NOMO-1 treated with dmso at 0.1 percent for 144 hours (cell line): ENCODE measurements around the gene ZMIZ1.
A peak's percentile ranks its signal among the peaks of the same experiment; 100 is the strongest.
"Not testable (repeated sequence)": the region's sequence is repeated elsewhere in the genome, so short reads cannot be mapped to it uniquely, and the experiment has no call there.

Experiments
- DNase-seq: peaks from one replicate; lab custom pipeline; 2025; ENCODE audit not compliant: unreplicated experiment; lab: John Stamatoyannopoulos, UW

ZMIZ1 gene

GRCh38 chr10:79277579-79278269, 209.0 kb downstream of the ZMIZ1 start:
- DNase-seq = no peak

DNA sequence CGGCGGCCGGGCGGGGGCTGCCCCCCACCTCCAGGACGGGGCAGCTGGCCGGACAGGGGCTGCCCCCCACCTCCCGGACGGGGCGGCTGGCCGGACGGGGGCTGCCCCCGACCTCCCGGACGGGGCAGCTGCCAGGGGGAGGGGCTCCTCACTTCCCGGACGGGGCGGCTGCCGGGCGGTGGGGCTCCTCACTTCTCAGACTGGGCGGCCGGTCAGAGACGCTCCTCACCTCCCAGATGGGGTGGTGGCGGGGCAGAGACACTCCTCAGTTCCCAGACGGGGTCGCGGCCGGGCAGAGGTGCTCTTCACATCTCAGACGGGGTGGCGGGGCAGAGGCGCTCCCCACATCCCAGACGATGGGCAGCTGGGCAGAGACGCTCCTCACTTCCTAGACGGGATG, 210.3 kb downstream of the ZMIZ1 start:
- not testable (repeated sequence) for DNase-seq

DNA sequence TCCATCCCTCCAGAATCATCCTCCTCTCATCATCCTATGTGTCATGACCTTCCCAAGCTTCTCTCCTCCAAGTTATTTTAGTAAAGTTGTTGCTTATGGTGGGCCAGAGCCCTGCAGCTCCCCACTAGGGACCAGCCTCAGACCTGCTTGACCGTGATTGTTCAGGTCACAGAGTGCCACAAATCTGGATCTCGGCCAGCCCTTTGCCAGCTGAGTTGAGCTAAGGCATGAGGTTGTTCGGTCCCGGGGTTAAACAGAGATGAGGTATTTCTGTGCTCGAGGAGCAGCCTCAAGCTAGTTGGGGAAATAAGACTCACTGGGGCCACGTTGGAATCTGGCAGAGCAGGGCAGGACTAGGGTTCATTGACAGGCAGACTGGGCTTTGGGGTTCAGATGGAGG, 212.2 kb downstream of the ZMIZ1 start:
- DNase-seq = no peak

GRCh38 chr10:79282388-79282787, 213.6 kb downstream of the ZMIZ1 start:
- DNase-seq = no peak

- peak; percentile 7 for DNase-seq
Measured at GRCh38 chr10:79283616-79284015, 214.8 kb downstream of the ZMIZ1 start.

- no peak for DNase-seq
Measured at GRCh38 chr10:79284158-79284871, 215.5 kb downstream of the ZMIZ1 start.

DNA sequence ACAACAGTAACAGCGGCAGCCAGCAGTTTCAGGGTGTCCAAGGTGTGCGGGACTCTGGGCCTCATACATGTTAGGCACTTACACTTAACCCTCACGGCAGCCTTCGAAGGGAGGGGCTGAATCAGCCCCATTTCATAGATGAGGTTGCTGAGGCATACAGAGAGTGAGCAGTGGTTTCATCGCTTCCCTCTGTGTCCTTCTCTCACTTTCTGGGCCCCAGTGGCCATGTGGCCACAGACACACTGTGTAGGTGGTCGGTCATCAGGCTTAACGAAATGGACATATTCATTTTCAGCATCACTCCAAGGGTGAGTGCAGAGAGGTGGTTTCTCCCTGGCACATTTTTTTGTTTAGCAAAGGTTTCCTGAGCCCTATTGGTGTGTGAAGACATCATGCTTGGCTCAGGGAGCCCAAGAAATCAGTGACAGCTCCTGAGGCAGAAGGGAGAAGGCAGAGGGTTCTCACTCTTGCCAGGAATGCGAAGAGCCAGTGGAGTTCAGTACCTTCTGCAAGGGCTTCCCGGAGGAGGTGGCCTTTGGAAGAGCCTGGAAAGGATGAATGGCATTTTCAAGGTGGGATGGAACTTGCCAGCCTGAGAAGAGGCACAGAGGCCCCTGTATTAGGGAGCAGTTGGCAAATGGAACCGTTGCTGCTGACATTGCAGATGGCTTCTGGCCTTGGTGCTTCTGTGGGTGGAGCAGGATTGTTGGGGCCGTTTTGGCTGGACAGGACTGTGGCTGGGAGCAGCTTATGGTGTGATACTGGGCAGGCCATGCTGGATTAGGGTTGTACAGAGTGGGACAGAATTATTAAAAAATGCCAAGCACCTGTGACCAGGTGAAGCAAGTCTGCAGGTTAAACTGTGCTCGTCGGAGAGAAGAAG, 216.8 kb downstream of the ZMIZ1 start:
- DNase-seq = no peak

DNA sequence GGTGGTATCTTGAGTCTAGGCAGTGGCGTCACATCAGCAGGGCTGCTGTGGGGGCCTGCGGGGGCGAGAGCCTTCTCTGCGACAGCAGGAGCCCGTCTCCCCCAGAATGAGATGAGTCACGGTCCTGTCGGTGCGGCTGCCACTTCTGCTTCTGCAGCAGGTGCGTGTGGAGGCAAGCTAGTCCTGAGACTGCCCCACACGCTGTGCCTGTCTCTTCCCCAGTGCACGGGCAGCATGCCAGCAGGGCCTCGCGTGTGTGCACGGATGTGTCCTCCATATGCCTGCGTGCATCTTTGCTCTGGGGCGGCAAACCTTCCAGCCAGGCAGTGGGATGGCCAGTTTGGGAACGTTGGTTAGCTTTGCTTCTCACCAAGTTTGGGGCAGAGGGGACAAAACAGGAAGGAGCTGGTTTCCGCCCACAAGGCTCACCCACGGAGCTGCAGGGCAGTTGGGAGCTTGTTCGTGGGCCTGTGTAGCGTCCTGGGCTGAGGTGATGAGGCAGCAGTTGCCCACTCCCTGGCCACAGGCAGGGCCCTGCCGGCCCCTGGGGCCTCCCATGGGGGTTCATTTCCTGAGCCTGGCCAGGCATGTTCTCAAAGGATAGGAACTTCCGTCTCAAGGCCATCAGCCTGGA, 217.7 kb downstream of the ZMIZ1 start:
- DNase-seq = peak; percentile 90

- no peak for DNase-seq
Measured at GRCh38 chr10:79287973-79288723, 219.4 kb downstream of the ZMIZ1 start.

DNA sequence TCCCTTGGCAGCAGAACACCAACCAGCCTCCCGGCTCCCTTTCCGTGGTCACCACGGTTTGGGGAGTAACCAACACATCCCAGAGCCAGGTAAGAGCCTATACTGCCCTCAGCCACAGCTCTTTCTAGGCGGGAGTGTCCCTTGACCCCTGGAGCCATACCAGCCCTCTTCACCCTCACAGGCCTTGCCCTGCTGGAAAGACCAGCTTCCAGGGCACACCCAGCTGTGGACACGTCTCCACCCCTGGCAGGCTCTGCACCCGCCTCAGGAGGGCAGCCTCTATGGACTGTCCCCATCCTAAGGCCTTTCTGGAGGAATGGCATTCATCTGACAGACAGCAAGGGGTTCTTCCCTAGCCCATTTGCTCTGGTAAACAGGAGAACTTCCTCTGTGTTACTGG, 221.0 kb downstream of the ZMIZ1 start:
- no peak for DNase-seq

DNA sequence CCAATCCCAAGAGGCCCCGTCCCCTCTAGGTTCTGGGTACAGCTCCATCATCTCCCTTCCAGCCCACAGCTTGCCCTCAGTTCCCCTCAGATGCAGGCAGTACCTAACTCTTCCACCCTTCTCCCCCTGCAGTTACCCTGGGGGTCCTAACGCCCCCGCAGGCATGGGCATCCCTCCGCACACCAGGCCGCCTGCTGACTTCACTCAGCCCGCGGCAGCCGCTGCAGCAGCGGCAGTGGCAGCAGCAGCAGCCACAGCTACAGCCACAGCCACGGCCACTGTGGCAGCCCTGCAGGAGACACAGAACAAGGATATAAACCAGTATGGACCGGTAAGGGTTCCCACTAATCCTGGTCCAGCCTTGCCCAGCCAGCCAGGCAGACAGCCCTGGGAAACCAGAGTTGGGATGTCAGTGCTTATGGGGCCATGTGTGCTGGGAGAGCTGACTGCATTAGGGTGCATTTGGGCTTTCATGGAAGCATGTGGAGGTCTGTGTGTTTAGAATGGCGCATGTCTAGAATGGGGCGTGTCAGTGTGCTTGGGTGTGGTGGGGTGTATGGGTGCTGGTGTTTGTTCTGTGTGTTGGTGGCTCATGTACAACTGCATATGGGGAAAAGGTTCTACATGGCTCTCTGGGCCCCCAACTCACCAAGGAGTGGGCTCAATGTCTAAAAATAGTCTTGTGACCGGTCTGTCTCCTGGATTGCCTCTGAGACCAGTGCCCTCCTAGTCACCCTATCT, 223.4 kb downstream of the ZMIZ1 start:
- no peak for DNase-seq

DNA sequence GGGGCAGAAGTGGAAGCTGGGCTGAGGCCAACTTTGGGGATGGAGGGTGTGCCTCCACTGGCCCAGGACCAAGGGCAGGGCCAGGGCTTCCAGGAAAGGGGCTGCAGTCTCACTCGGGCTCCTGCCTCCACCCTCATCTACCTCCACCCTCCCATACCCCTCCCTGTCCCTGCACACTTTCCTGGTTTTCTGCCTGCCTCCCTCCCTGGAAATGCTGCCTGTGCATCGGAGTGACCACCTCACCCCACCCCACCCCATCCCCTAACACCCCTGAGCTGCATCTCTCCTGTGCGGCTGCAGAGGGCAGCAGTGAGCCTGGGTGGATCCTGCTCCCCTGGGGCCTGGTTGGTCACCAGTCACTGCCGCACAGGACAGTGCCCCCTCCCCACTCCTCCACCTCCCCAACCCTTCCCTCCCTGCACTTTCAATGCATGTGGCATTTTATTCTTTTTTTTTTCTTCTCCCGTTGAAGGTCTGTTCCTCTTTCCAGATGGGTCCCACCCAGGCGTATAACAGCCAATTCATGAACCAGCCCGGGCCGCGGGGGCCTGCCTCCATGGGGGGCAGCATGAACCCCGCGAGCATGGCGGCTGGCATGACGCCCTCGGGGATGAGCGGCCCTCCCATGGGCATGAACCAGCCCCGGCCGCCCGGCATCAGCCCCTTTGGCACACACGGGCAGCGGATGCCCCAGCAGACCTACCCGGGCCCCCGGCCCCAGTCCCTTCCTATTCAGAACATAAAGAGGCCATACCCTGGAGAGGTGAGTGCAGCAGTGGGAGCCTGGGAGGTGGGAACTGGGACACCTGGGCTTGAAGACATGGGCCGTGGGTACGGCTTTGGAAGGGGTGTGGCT, 224.4 kb downstream of the ZMIZ1 start:
- DNase-seq = peak; percentile 34

DNA sequence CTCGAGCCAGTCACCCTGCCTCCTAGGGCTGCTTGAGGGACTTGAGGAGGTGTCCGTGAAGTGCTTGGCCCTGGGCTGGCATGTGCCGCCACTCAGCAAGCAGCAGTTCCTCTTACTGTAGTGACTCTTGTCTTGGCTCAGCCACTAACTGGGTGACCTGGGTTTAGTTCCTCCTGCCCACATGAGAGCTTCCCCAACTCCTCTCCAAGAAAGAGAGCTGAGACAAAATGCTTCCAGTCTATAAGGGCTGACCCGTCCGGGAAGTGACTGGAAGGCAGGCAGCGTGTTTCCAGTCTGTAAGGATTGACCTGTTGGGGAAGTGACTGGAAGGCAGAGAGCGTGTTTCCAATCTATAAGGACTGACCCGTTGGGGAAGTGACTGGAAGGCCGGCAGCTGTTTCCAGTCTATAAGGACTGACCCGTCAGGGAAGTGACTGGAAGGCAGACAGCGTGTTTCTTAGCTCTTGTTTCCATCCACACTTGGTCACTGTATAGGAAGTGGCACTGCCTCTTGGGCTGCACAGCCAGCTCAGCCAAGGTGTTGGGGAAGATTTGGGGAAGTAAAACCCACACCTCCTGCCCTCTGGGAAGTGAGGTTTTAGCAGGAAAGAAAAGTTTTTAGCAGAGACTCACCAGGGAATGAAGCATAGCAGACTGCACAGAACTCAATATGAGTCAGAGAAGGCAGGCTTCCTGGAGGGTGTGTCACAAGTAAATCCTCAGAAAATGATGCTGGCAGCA, 225.2 kb downstream of the ZMIZ1 start:
- peak; percentile 85 for DNase-seq

GRCh38 chr10:79295563-79295962, 226.8 kb downstream of the ZMIZ1 start:
- DNase-seq = peak; percentile 51

DNA sequence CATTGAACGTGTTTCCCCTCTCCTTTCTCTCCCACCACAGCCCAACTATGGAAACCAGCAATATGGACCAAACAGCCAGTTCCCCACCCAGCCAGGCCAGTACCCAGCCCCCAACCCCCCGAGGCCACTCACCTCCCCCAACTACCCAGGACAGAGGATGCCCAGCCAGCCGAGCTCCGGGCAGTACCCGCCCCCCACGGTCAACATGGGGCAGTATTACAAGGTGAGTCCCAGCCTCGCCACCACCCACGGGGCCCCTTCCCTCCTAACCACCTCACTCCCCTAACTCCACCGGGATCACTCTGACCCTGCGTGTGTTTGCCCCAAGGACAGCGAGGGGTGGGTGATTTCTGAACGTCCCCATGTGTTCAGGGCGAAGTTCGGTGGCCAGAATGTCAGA, 227.7 kb downstream of the ZMIZ1 start:
- no peak for DNase-seq

GRCh38 chr10:79298403-79299244, 229.9 kb downstream of the ZMIZ1 start:
- no peak for DNase-seq
